B cell (primary cell): ENCODE measurements around the gene PRR14. TPM values are rescaled to one million over a fixed set of nuclear protein-coding genes. Genes with fewer than 3 reads are reported as not detected.

Experiments
- ATAC-seq: fragments of 200-7000 bp; cut with Tn5 transposase; one replicate; pipeline ENCODE4 v1.10.0; 2021; ENCODE audit warnings: low read depth, mild to moderate bottlenecking, moderate number of reproducible peaks, moderate library complexity
- CTCF ChIA-PET: fragments of 350-600 bp; sonication (Branson Sonifier 250); formaldehyde crosslinking; loops from one replicate; lab custom pipeline; 2021; ENCODE audit warnings: antibody characterized with exemption, inconsistent platforms; lab: Charles Lee
- POLR2A ChIA-PET: fragments of 350-600 bp; sonication (Branson Sonifier 250); formaldehyde crosslinking; loops from one replicate; lab custom pipeline; 2021; ENCODE audit warnings: antibody characterized with exemption; lab: Charles Lee
- DNase-seq: peaks from one replicate; pipeline ENCODE4 v3.0.0; 2013
- H2AFZ ChIP-seq: 2 replicates; pipeline ENCODE4 v1.6.1; 2012; ENCODE audit warnings: mild to moderate bottlenecking, low read depth, low read length; ENCODE audit not compliant: insufficient read depth, poor library complexity, severe bottlenecking
- H3K27ac ChIP-seq, 2 donors: 1 replicate in 1 of 2; 2 replicates in 1 of 2; pipeline ENCODE4 v1.5.1; 2012 to 2013; ENCODE audit warnings: low read length in 2 of 2, mild to moderate bottlenecking in 2 of 2, moderate library complexity in 1 of 2
- H3K27me3 ChIP-seq, 4 experiments: fragments of 200-600 bp in 1 of 4; sonication (generic) in 1 of 4; replicated peaks in 1 of 4; 1 replicate in 2 of 4; 2 replicates in 2 of 4; pipeline versions ENCODE4 v1.6.1 to v1.7.0; 2013 to 2016; ENCODE audit warnings: low read length in 3 of 4, mild to moderate bottlenecking in 2 of 4, mixed read lengths in 1 of 4, moderate library complexity in 1 of 4; ENCODE audit not compliant: insufficient read depth in 4 of 4, control insufficient read depth in 3 of 4; ENCODE audit errors: control extremely low read depth in 1 of 4
- H3K36me3 ChIP-seq, 2 experiments: replicated peaks in 1 of 2; 1 replicate in 1 of 2; 2 replicates in 1 of 2; pipeline versions ENCODE4 v1.6.1 to v1.7.1; 2013; ENCODE audit warnings: low read length in 1 of 2; ENCODE audit not compliant: insufficient read depth in 2 of 2, control insufficient read depth in 1 of 2; ENCODE audit errors: control extremely low read depth in 1 of 2, extremely low read depth in 1 of 2
- H3K4me1 ChIP-seq, 2 donors: fragments of 200-600 bp in 1 of 2; sonication (generic) in 1 of 2; 1 replicate in 1 of 2; 2 replicates in 1 of 2; pipeline versions ENCODE4 v1.5.1 to v1.6.1; 2013 to 2017; ENCODE audit warnings: low read length in 2 of 2; ENCODE audit not compliant: control insufficient read depth in 2 of 2, insufficient read depth in 2 of 2
- H3K4me2 ChIP-seq: replicated peaks from 2 replicates; pipeline ENCODE3; 2012; ENCODE audit warnings: mild to moderate bottlenecking, low read depth, low read length; ENCODE audit not compliant: poor library complexity, severe bottlenecking
- H3K4me3 ChIP-seq, 5 experiments: fragments of 200-600 bp in 1 of 5; sonication (generic) in 1 of 5; 1 replicate in 3 of 5; 2 replicates in 2 of 5; pipeline versions ENCODE4 v1.5.1 to v1.7.0; 2011 to 2016; ENCODE audit warnings: low read length in 4 of 5, mild to moderate bottlenecking in 4 of 5, low read depth in 2 of 5, control low read depth in 1 of 5, moderate library complexity in 1 of 5; ENCODE audit not compliant: insufficient read depth in 1 of 5; ENCODE audit errors: control extremely low read depth in 1 of 5, extremely low read depth in 1 of 5
- H3K79me2 ChIP-seq: fragments of 200-600 bp; sonication (generic); one replicate; pipeline ENCODE4 v1.6.0; 2016; ENCODE audit warnings: low read length; ENCODE audit not compliant: control insufficient read depth, insufficient read depth
- H3K9ac ChIP-seq: fragments of 200-600 bp; sonication (generic); 2 replicates; pipeline ENCODE4 v1.6.1; 2017; ENCODE audit warnings: mild to moderate bottlenecking, low read length, moderate library complexity
- H3K9me3 ChIP-seq, 3 donors: one replicate each; pipeline versions ENCODE4 v1.6.1 to v1.7.1; 2013; ENCODE audit warnings: low read length in 2 of 3; ENCODE audit not compliant: control insufficient read depth in 2 of 3, insufficient read depth in 1 of 3; ENCODE audit errors: control extremely low read depth in 1 of 3
- H4K20me1 ChIP-seq: 2 replicates; pipeline ENCODE4 v1.6.0; 2012; ENCODE audit warnings: mild to moderate bottlenecking, low read length; ENCODE audit not compliant: insufficient read depth, control insufficient read depth, poor library complexity, severe bottlenecking
- H3K27ac Mint-ChIP-seq: one replicate; pipeline ENCODE4 v1.8.0; 2021; ENCODE audit warnings: mixed read lengths
- H3K27me3 Mint-ChIP-seq: one replicate; pipeline ENCODE4 v1.8.0; 2021; ENCODE audit warnings: mixed read lengths
- H3K4me1 Mint-ChIP-seq: one replicate; pipeline ENCODE4 v1.8.0; 2021; ENCODE audit warnings: mixed read lengths
- H3K4me3 Mint-ChIP-seq: one replicate; pipeline ENCODE4 v1.8.0; 2021; ENCODE audit warnings: mixed read lengths
- H3K9me3 Mint-ChIP-seq: one replicate; pipeline ENCODE4 v1.8.0; 2022; ENCODE audit warnings: mixed read lengths; ENCODE audit not compliant: insufficient read depth
- EZH2 ChIP-seq: IDR thresholded peaks from 2 replicates; pipeline ENCODE4 v1.6.1; 2012; ENCODE audit warnings: borderline replicate concordance, low read depth, mild to moderate bottlenecking, moderate library complexity, low read length; ENCODE audit not compliant: insufficient read depth, poor library complexity, severe bottlenecking
- WGBS: methylation state at CpG from one replicate; pipeline ENCODE4 v1.1.5; 2013; ENCODE audit warnings: missing lambda C conversion rate; ENCODE audit not compliant: insufficient coverage; 5-methylcytosine and 5-hydroxymethylcytosine counted together
- intact Hi-C: fragments of 100-400 bp; cut with micrococcal nuclease; formaldehyde crosslinking; loops from one replicate; pipeline ENCODE4 v1.10.0; 2022
- polyA plus RNA-seq: library from polyadenylated mRNA; depleted of rRNA; stranded (reverse); fragments of >200 nt; gene quantifications from 2 replicates; pipeline ENCODE4 v1.2.3, GENCODE V29; 2012
- total RNA-seq, 2 donors: library from RNA; stranded (reverse); fragments of 120-200 nt in 1 of 2; gene quantifications; 1 replicate in 1 of 2; 2 replicates in 1 of 2; pipeline versions ENCODE4 v1.2.3 to v1.2.4, GENCODE V29; 2013 to 2022
- TF ChIP-seq, protein P1 (sequence below): fragments of 200-600 bp; IDR thresholded peaks from one replicate; pipeline ENCODE4 v1.8.0; 2022; ENCODE audit warnings: antibody characterized with exemption, mild to moderate bottlenecking

PRR14 gene
- total and polyA plus RNA-seq, 2 donors (not counting 1 experiment from before 2014, with no cell fraction given) = 62.4 to 95.8 TPM

DNA sequence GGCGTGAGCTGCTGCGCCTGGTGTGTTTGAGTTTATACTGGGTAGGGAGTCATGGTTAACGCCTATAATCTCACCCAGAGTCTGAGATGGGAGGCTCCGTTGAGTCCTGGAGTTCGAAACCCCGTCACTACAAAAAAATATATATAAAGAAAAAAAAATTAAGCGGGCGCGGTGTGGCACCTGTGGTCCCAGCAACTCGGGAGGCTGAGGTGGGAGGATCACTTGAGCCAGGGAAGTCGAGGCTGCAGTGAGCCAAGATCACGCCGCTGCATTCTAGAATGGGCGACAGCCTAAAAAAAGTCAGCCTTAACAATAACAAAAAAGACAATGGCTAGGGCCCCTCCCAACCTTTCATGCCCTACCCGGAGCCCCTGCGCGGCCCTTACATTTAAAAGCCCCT, 17.2 kb upstream of the PRR14 start:
- TF ChIP-seq EZH2 = no peak
- TF ChIP-seq, protein P1, sequence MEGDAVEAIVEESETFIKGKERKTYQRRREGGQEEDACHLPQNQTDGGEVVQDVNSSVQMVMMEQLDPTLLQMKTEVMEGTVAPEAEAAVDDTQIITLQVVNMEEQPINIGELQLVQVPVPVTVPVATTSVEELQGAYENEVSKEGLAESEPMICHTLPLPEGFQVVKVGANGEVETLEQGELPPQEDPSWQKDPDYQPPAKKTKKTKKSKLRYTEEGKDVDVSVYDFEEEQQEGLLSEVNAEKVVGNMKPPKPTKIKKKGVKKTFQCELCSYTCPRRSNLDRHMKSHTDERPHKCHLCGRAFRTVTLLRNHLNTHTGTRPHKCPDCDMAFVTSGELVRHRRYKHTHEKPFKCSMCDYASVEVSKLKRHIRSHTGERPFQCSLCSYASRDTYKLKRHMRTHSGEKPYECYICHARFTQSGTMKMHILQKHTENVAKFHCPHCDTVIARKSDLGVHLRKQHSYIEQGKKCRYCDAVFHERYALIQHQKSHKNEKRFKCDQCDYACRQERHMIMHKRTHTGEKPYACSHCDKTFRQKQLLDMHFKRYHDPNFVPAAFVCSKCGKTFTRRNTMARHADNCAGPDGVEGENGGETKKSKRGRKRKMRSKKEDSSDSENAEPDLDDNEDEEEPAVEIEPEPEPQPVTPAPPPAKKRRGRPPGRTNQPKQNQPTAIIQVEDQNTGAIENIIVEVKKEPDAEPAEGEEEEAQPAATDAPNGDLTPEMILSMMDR = no peak
- Histone ChIP-seq H3K79me2 (peaks cover 2% of the 10 kb centered on the region), H3K4me1 (peaks cover 7 to 25% of the 10 kb centered on the region in 2 donors), H3K4me3 (peak overlapping the region in 4 of 5 experiments; percentile 74 to 92 (median 82)), H3K27me3 (no peaks in the 10 kb centered on the region), H3K36me3 (no peaks in the 10 kb centered on the region), H4K20me1 (no peaks in the 10 kb centered on the region), H3K9ac (peak overlapping the region; percentile 90), H3K27ac (peak overlapping the region; percentile 98 to 99), H3K4me2 (peak overlapping the region; percentile 92), H2AFZ (peak overlapping the region; percentile 79), H3K9me3 (no peaks in the 10 kb centered on the region)
- DNase-seq (no peak), ATAC-seq (no peak)
- CTCF ChIA-PET = interaction anchor here (0.8 to 2.2 kb wide), 10 partner anchors 15 to 98 kb away, joined by 3 to 9 read pairs (median 4); partner anchors contain the start of genes FBRS, PRR14 and ZNF747
- intact Hi-C loops = loop anchor here (10.0 kb wide), 1 partner anchor 539 kb away; the partner anchor contains the start of genes TBX6 and YPEL3
- no peaks in the 10 kb centered on the region for H3K9me3 Mint-ChIP-seq
- H3K27ac Mint-ChIP-seq = peak overlapping the region; percentile 97
- POLR2A ChIA-PET = interaction anchor here (1.0 to 2.5 kb wide), 4 partner anchors 17 to 99 kb away, joined by 4 to 28 read pairs (median 8); partner anchors contain the start of genes FBRS, PRR14, ZNF689 and ZNF747
- H3K27me3 Mint-ChIP-seq = no peaks in the 10 kb centered on the region
- WGBS = 73% methylated on average over 5 of the region's 17 CpGs
- peak overlapping the region; percentile 94 for H3K4me3 Mint-ChIP-seq
- H3K4me1 Mint-ChIP-seq = peaks cover 23% of the 10 kb centered on the region

- H3K27ac Mint-ChIP-seq = no peak overlapping the region
Measured at GRCh38 chr16:30636599-30636998, 14.2 kb upstream of the PRR14 start.

More at GRCh38 chr16:30636599-30636998, 14.2 kb upstream of the PRR14 start:
- TF ChIP-seq, protein P1 = no peak
- no peak for TF ChIP-seq EZH2
- no peaks in the 10 kb centered on the region for H3K36me3 ChIP-seq
- peaks cover 2% of the 10 kb centered on the region for H3K79me2 ChIP-seq
- H3K4me2 ChIP-seq = no peak overlapping the region
- POLR2A ChIA-PET = interaction anchor here (0.6 to 1.5 kb wide), 3 partner anchors 22 to 586 kb away, joined by 3 to 6 read pairs (median 4); no protein-coding TSS in a partner anchor
- no peak overlapping the region for H2AFZ ChIP-seq
- H4K20me1 ChIP-seq = no peaks in the 10 kb centered on the region
- ATAC-seq (no peak), DNase-seq (no peak)
- peaks cover 16% of the 10 kb centered on the region for H3K4me1 Mint-ChIP-seq
- H3K4me1 ChIP-seq = peaks cover 7 to 18% of the 10 kb centered on the region in 2 donors
- no peaks in the 10 kb centered on the region for H3K27me3 Mint-ChIP-seq
- CTCF ChIA-PET = interaction anchor here (0.7 to 2.2 kb wide), 6 partner anchors 8 to 207 kb away, joined by 3 to 9 read pairs (median 4); partner anchors contain the start of genes DCTPP1 and PRR14
- H3K4me3 ChIP-seq = no peak overlapping the region
- no peaks in the 10 kb centered on the region for H3K9me3 Mint-ChIP-seq
- intact Hi-C loops = loop anchor here (10.0 kb wide), 1 partner anchor 542 kb away; the partner anchor contains the start of genes TBX6 and YPEL3
- H3K27ac ChIP-seq = no peak overlapping the region
- H3K27me3 ChIP-seq = no peaks in the 10 kb centered on the region
- WGBS = 98% methylated on average over 6 of the region's 7 CpGs
- no peak overlapping the region for H3K9ac ChIP-seq
- no peaks in the 10 kb centered on the region for H3K9me3 ChIP-seq
- no peak overlapping the region for H3K4me3 Mint-ChIP-seq
